IPS DF 6.9 (cell line): ENCODE measurements around the gene DENND4C.

Experiments
- DNase-seq: peaks from one replicate; pipeline ENCODE4 v3.0.0-alpha.2; 2013; ENCODE audit warnings: low read depth, low spot score
- H3K27ac ChIP-seq: one replicate; pipeline ENCODE4 v1.5.1; 2013; ENCODE audit warnings: low read length, control low read depth
- H3K27me3 ChIP-seq: 2 replicates; pipeline ENCODE4 v1.6.1; 2013; ENCODE audit warnings: mild to moderate bottlenecking, low read length; ENCODE audit not compliant: control insufficient read depth, insufficient read depth
- H3K36me3 ChIP-seq: 2 replicates; pipeline ENCODE4 v1.6.1; 2013; ENCODE audit warnings: low read length; ENCODE audit not compliant: control insufficient read depth, insufficient read depth
- H3K4me1 ChIP-seq: 2 replicates; pipeline ENCODE4 v1.6.1; 2013; ENCODE audit warnings: low read length; ENCODE audit not compliant: control insufficient read depth, insufficient read depth
- H3K4me3 ChIP-seq: 2 replicates; pipeline ENCODE4 v1.5.1; 2013; ENCODE audit warnings: mild to moderate bottlenecking, low read length
- H3K9me3 ChIP-seq: 2 replicates; pipeline ENCODE4 v1.6.1; 2013; ENCODE audit warnings: low read length, inconsistent platforms; ENCODE audit not compliant: control insufficient read depth, insufficient read depth
- WGBS: extraction: QIAGEN DNeasy Blood & Tissue Kit; methylation state at CpG from one replicate; pipeline ENCODE4 v1.1.7; 2013; ENCODE audit warnings: mixed read lengths, missing lambda C conversion rate; ENCODE audit not compliant: insufficient read length, insufficient coverage; 5-methylcytosine and 5-hydroxymethylcytosine counted together

Gene DENND4C

GRCh38 chr9:19369107-19369506 is 138.6 kb downstream of the DENND4C start:
- no peak for DNase-seq
- Histone ChIP-seq H3K4me3 (no peak overlapping the region), H3K4me1 (no peaks in the 10 kb centered on the region), H3K36me3 (no peaks in the 10 kb centered on the region), H3K27ac (no peak overlapping the region), H3K9me3 (no peaks in the 10 kb centered on the region), H3K27me3 (no peaks in the 10 kb centered on the region)
- WGBS = no CpG with 5 or more reads among the region's 2 CpGs

GRCh38 chr9:19371942-19372341 is 141.4 kb downstream of the DENND4C start:
- Histone ChIP-seq H3K27me3 (no peaks in the 10 kb centered on the region), H3K4me3 (no peak overlapping the region), H3K27ac (no peak overlapping the region), H3K4me1 (no peaks in the 10 kb centered on the region), H3K36me3 (peaks cover 17% of the 10 kb centered on the region), H3K9me3 (no peaks in the 10 kb centered on the region)
- no peak for DNase-seq
- WGBS = no CpG with 5 or more reads among the region's 5 CpGs

GRCh38 chr9:19372567-19372966 is 142.1 kb downstream of the DENND4C start:
- no peak overlapping the region for H3K4me3 ChIP-seq
- H3K27me3 ChIP-seq = no peaks in the 10 kb centered on the region
- peaks cover 22% of the 10 kb centered on the region for H3K36me3 ChIP-seq
- H3K27ac ChIP-seq = no peak overlapping the region
- no CpG with 5 or more reads among the region's 8 CpGs for WGBS
- H3K9me3 ChIP-seq = no peaks in the 10 kb centered on the region
- no peaks in the 10 kb centered on the region for H3K4me1 ChIP-seq
- DNase-seq = no peak

- DNase-seq = no peak
- Histone ChIP-seq H3K27ac (no peak overlapping the region), H3K9me3 (no peaks in the 10 kb centered on the region), H3K36me3 (peaks cover 29% of the 10 kb centered on the region), H3K27me3 (no peaks in the 10 kb centered on the region), H3K4me3 (no peak overlapping the region), H3K4me1 (no peaks in the 10 kb centered on the region)
Observed at GRCh38 chr9:19373527-19373926, 143.0 kb downstream of the DENND4C start.

GRCh38 chr9:19375538-19375937 is 145.0 kb downstream of the DENND4C start:
- Histone ChIP-seq H3K27ac (no peak overlapping the region), H3K4me1 (no peaks in the 10 kb centered on the region), H3K4me3 (no peak overlapping the region), H3K36me3 (peaks cover 37% of the 10 kb centered on the region), H3K9me3 (no peaks in the 10 kb centered on the region), H3K27me3 (no peaks in the 10 kb centered on the region)
- no peak for DNase-seq

- Histone ChIP-seq H3K9me3 (no peaks in the 10 kb centered on the region), H3K4me3 (no peak overlapping the region), H3K27me3 (no peaks in the 10 kb centered on the region), H3K27ac (no peak overlapping the region), H3K4me1 (no peaks in the 10 kb centered on the region), H3K36me3 (peaks cover 37% of the 10 kb centered on the region)
- WGBS = no CpG with 5 or more reads among the region's 2 CpGs
- no peak for DNase-seq
Observed at GRCh38 chr9:19376931-19377330, 146.4 kb downstream of the DENND4C start.

GRCh38 chr9:19378164-19378563 is 147.7 kb downstream of the DENND4C start:
- Histone ChIP-seq H3K36me3 (peaks cover 37% of the 10 kb centered on the region), H3K9me3 (no peaks in the 10 kb centered on the region), H3K27me3 (no peaks in the 10 kb centered on the region), H3K4me3 (no peak overlapping the region; the same call in 1 of the 2 replicates), H3K4me1 (no peaks in the 10 kb centered on the region), H3K27ac (no peak overlapping the region)
- WGBS = no CpG with 5 or more reads among the region's 4 CpGs
- no peak for DNase-seq

- Histone ChIP-seq H3K4me1 (no peaks in the 10 kb centered on the region), H3K27me3 (no peaks in the 10 kb centered on the region), H3K9me3 (no peaks in the 10 kb centered on the region), H3K36me3 (peaks cover 37% of the 10 kb centered on the region), H3K27ac (no peak overlapping the region), H3K4me3 (peak overlapping the region; percentile 69; the same call in 1 of the 2 replicates)
- DNase-seq = no peak
- no CpG with 5 or more reads among the region's 7 CpGs for WGBS
Observed at GRCh38 chr9:19378647-19379046, 148.2 kb downstream of the DENND4C start.

GRCh38 chr9:19379283-19379682 is 148.8 kb downstream of the DENND4C start:
- no peak for DNase-seq

GRCh38 chr9:19379697-19380046 is 149.2 kb downstream of the DENND4C start:
- no peak for DNase-seq
- no CpG with 5 or more reads among the region's 30 CpGs for WGBS
- Histone ChIP-seq H3K4me1 (no peaks in the 10 kb centered on the region), H3K36me3 (peaks cover 34% of the 10 kb centered on the region), H3K4me3 (peak overlapping the region; percentile 69; the same call in 1 of the 2 replicates), H3K27me3 (no peaks in the 10 kb centered on the region), H3K9me3 (no peaks in the 10 kb centered on the region), H3K27ac (no peak overlapping the region)

More at GRCh38 chr9:19379283-19379682, 148.8 kb downstream of the DENND4C start:
- no peaks in the 10 kb centered on the region for H3K4me1 ChIP-seq
- WGBS = no CpG with 5 or more reads among the region's 12 CpGs
- H3K9me3 ChIP-seq = no peaks in the 10 kb centered on the region
- peaks cover 37% of the 10 kb centered on the region for H3K36me3 ChIP-seq
- H3K4me3 ChIP-seq = peak overlapping the region; percentile 69; the same call in 1 of the 2 replicates
- no peaks in the 10 kb centered on the region for H3K27me3 ChIP-seq
- no peak overlapping the region for H3K27ac ChIP-seq

- Histone ChIP-seq H3K4me1 (no peaks in the 10 kb centered on the region), H3K9me3 (no peaks in the 10 kb centered on the region), H3K36me3 (peaks cover 27% of the 10 kb centered on the region), H3K4me3 (peak overlapping the region; percentile 69; the same call in 1 of the 2 replicates), H3K27ac (no peak overlapping the region), H3K27me3 (no peaks in the 10 kb centered on the region)
- WGBS = no CpG with 5 or more reads among the region's 6 CpGs
- no peak for DNase-seq
Observed at GRCh38 chr9:19380826-19381075, 150.3 kb downstream of the DENND4C start.
